GM18867 (cell line): ENCODE data around the gene TSPOAP1.

Experiments used
- ATAC-seq: cut with Tn5 transposase; IDR thresholded peaks from one replicate; pipeline ENCODE4 v1.9.1; 2021; ENCODE audit warnings: mild to moderate bottlenecking, moderate library complexity; ENCODE audit not compliant: unreplicated experiment

TSPOAP1 gene

GRCh38 chr17:58328195-58329034, at the start of gene TSPOAP1:
Gene TSPOAP1 (minus strand): TSS chr17:58328795. CDS start chr17:58327920, 875 bp downstream.
- peak; percentile 18 for ATAC-seq

- no peak for ATAC-seq
Measured at GRCh38 chr17:58377661-58378060, 49.1 kb upstream of the TSPOAP1 start.

- no peak for ATAC-seq
Measured at GRCh38 chr17:58377093-58377601, 48.6 kb upstream of the TSPOAP1 start.

- no peak for ATAC-seq
Measured at GRCh38 chr17:58376472-58377000, 47.9 kb upstream of the TSPOAP1 start.

GRCh38 chr17:58375811-58376210, 47.2 kb upstream of the TSPOAP1 start:
- no peak for ATAC-seq

- ATAC-seq: no peak
Measured at GRCh38 chr17:58375256-58375655, 46.7 kb upstream of the TSPOAP1 start.

- ATAC-seq: no peak
Measured at GRCh38 chr17:58373923-58374322, 45.3 kb upstream of the TSPOAP1 start.

- no peak for ATAC-seq
Measured at GRCh38 chr17:58373003-58373402, 44.4 kb upstream of the TSPOAP1 start.

- no peak for ATAC-seq
Measured at GRCh38 chr17:58371300-58371950, 42.8 kb upstream of the TSPOAP1 start.

GRCh38 chr17:58370716-58371115, 42.1 kb upstream of the TSPOAP1 start:
- no peak for ATAC-seq

GRCh38 chr17:58370309-58370708, 41.7 kb upstream of the TSPOAP1 start:
- no peak for ATAC-seq

GRCh38 chr17:58369214-58370031, 40.8 kb upstream of the TSPOAP1 start:
- no peak for ATAC-seq

GRCh38 chr17:58368860-58369213, 40.2 kb upstream of the TSPOAP1 start:
- ATAC-seq: no peak

- ATAC-seq: no peak
Measured at GRCh38 chr17:58367461-58367860, 38.9 kb upstream of the TSPOAP1 start.

GRCh38 chr17:58365980-58366595, 37.5 kb upstream of the TSPOAP1 start:
- no peak for ATAC-seq

GRCh38 chr17:58365185-58365979, 36.8 kb upstream of the TSPOAP1 start:
- ATAC-seq: no peak

- ATAC-seq: no peak
Measured at GRCh38 chr17:58364270-58364942, 35.8 kb upstream of the TSPOAP1 start.

- no peak for ATAC-seq
Measured at GRCh38 chr17:58363457-58364185, 35.0 kb upstream of the TSPOAP1 start.
